ENCODE data around the gene GRIK4.

DNA sequence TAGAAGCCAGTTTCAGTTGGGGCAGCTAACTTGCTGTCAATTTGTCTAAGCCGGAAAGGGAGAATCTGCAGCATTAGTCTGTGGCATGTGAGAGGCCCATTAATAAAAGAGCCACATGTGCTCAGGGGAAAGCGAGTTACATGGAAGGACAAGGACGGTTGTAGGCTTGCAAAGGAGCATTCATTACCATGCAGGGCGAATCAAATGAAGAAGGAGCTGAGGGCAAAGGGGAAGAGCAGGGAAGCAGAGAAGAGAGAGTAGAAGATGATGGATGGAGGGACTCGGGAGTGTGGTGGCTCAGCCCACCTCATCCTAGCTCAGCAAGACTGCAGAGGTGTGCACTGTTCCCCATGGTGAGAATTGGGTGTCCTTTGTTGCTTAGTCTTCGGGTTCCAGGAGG, 359.6 kb downstream of the GRIK4 start:
- TF ChIP-seq, protein P1, sequence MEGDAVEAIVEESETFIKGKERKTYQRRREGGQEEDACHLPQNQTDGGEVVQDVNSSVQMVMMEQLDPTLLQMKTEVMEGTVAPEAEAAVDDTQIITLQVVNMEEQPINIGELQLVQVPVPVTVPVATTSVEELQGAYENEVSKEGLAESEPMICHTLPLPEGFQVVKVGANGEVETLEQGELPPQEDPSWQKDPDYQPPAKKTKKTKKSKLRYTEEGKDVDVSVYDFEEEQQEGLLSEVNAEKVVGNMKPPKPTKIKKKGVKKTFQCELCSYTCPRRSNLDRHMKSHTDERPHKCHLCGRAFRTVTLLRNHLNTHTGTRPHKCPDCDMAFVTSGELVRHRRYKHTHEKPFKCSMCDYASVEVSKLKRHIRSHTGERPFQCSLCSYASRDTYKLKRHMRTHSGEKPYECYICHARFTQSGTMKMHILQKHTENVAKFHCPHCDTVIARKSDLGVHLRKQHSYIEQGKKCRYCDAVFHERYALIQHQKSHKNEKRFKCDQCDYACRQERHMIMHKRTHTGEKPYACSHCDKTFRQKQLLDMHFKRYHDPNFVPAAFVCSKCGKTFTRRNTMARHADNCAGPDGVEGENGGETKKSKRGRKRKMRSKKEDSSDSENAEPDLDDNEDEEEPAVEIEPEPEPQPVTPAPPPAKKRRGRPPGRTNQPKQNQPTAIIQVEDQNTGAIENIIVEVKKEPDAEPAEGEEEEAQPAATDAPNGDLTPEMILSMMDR (IDR thresholded peaks at IDR 0.05), result no peak
- no peak for TF ChIP-seq EZH2 (IDR thresholded peaks at IDR 0.05; ENCODE audit: borderline replicate concordance, insufficient read depth, low read depth, low read length, poor library complexity, severe bottlenecking)
